H1 (cell line): ENCODE results near the gene HIBADH. TPM values are rescaled to one million over a fixed set of nuclear protein-coding genes. Genes with fewer than 3 reads are reported as not detected.

Experiments used
- CBX5 ChIP-seq: fragments of 300-800, 300-1000 bp; sonication (generic); IDR thresholded peaks from 2 replicates; pipeline ENCODE4 v1.7.1; 2016; ENCODE audit warnings: antibody characterized with exemption, low read length, low read depth
- CTBP2 ChIP-seq: IDR thresholded peaks from 2 replicates; pipeline ENCODE4 v1.7.0; 2011; ENCODE audit warnings: borderline replicate concordance, mild to moderate bottlenecking, moderate library complexity, mixed read lengths, low read length; ENCODE audit not compliant: insufficient read depth, insufficient read length
- SAP30 ChIP-seq: fragments of 300-600 bp; sonication (generic); IDR thresholded peaks from 2 replicates; pipeline ENCODE4 v1.7.1; 2012; ENCODE audit warnings: low read length, moderate library complexity, mild to moderate bottlenecking, inconsistent platforms; ENCODE audit not compliant: insufficient read depth, insufficient replicate concordance
- polyA plus RNA-seq, 7 experiments: library from polyadenylated mRNA; depleted of rRNA in 3 of 7; stranded (reverse) in 5 of 7; unstranded in 2 of 7; fragments of >200 nt in 5 of 7; fragments of 200-250 nt in 2 of 7; gene quantifications; 1 replicate in 5 of 7; 2 replicates in 1 of 7; 4 replicates in 1 of 7; pipeline versions ENCODE4 v1.2.1 to v1.2.3, GENCODE V29; 2011 to 2013; ENCODE audit warnings: missing spikeins in 2 of 7, mixed read lengths in 2 of 7
- total RNA-seq: library from RNA; stranded (reverse); fragmentation: NEBNext Ultra II Directional; extraction: Animal tissue kit (Norgen Biotek cat#: 25700); gene quantifications from 2 replicates; pipeline ENCODE4 v1.2.1, GENCODE V29; 2021

HIBADH gene
- total and polyA plus RNA-seq, 2 of the 8 experiments (the other 6 are each of a cell fraction or from before 2014, with no cell fraction given): 30.1 to 39.5 TPM

DNA sequence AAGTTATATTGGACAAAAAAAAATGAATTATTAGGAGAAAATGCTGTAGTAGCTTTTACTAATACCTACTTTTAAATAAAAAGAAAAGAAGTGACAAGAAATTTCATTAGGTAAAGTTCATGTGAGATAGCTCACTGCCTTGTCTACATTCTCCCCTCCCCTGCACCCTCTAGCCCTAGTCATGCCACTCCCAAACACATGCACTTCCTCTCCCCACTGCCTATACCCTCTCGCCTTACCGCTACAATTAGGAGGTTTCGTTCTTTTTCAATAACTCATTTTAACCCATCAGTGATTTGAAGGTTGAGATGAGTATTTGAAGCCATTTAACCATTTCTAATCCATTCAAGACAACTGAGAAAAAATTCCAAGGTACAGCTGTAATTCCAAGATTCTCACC is 75.3 kb downstream of the HIBADH start (continued):
- TF ChIP-seq CTBP2: no peak
- TF ChIP-seq CBX5: no peak
- TF ChIP-seq SAP30: no peak
